ENCODE results near the gene ZNF417.

Gene ZNF417

GRCh38 chr19:57941593-57941992 is 25.2 kb upstream of the ZNF417 start (continued):
- TF ChIP-seq, protein P1, sequence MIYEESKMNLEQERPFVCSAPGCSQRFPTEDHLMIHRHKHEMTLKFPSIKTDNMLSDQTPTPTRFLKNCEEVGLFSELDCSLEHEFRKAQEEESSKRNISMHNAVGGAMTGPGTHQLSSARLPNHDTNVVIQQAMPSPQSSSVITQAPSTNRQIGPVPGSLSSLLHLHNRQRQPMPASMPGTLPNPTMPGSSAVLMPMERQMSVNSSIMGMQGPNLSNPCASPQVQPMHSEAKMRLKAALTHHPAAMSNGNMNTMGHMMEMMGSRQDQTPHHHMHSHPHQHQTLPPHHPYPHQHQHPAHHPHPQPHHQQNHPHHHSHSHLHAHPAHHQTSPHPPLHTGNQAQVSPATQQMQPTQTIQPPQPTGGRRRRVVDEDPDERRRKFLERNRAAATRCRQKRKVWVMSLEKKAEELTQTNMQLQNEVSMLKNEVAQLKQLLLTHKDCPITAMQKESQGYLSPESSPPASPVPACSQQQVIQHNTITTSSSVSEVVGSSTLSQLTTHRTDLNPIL (CRISPR knock-in tag; IDR thresholded peaks at IDR 0.05; ENCODE audit: low read depth) = no peak

- ATAC-seq = no peak
- no peak for TF ChIP-seq ZFP3 (CRISPR knock-in tag; IDR thresholded peaks at IDR 0.05)
- no peak for TF ChIP-seq ZNF565 (CRISPR knock-in tag; conservative IDR thresholded peaks at IDR 0.05; ENCODE audit: low read depth)
- TF ChIP-seq GLIS3 (CRISPR knock-in tag; IDR thresholded peaks at IDR 0.05) = no peak
- no peak for TF ChIP-seq OSR1 (CRISPR knock-in tag; IDR thresholded peaks at IDR 0.05)
- no peak for TF ChIP-seq ISL1 (CRISPR knock-in tag; IDR thresholded peaks at IDR 0.05)
- TF ChIP-seq, protein P1 (CRISPR knock-in tag; IDR thresholded peaks at IDR 0.05; ENCODE audit: low read depth) = no peak
These were observed 19.3 kb upstream of the ZNF417 start for GRCh38 chr19:57935731-57936130.

- ATAC-seq = no peak
- no peak for TF ChIP-seq ZC3H10 (CRISPR knock-in tag; IDR thresholded peaks at IDR 0.05)
- TF ChIP-seq BACH2 (CRISPR knock-in tag; IDR thresholded peaks at IDR 0.05; ENCODE audit: borderline replicate concordance) = no peak
- TF ChIP-seq ZNF565 (CRISPR knock-in tag; conservative IDR thresholded peaks at IDR 0.05; ENCODE audit: low read depth) = no peak
- TF ChIP-seq ZNF8 (CRISPR knock-in tag; IDR thresholded peaks at IDR 0.05) = no peak
- no peak for TF ChIP-seq TOX (CRISPR knock-in tag; IDR thresholded peaks at IDR 0.05; ENCODE audit: borderline replicate concordance)
- no peak for TF ChIP-seq CSRNP3 (CRISPR knock-in tag; IDR thresholded peaks at IDR 0.05)
- TF ChIP-seq, protein P2, sequence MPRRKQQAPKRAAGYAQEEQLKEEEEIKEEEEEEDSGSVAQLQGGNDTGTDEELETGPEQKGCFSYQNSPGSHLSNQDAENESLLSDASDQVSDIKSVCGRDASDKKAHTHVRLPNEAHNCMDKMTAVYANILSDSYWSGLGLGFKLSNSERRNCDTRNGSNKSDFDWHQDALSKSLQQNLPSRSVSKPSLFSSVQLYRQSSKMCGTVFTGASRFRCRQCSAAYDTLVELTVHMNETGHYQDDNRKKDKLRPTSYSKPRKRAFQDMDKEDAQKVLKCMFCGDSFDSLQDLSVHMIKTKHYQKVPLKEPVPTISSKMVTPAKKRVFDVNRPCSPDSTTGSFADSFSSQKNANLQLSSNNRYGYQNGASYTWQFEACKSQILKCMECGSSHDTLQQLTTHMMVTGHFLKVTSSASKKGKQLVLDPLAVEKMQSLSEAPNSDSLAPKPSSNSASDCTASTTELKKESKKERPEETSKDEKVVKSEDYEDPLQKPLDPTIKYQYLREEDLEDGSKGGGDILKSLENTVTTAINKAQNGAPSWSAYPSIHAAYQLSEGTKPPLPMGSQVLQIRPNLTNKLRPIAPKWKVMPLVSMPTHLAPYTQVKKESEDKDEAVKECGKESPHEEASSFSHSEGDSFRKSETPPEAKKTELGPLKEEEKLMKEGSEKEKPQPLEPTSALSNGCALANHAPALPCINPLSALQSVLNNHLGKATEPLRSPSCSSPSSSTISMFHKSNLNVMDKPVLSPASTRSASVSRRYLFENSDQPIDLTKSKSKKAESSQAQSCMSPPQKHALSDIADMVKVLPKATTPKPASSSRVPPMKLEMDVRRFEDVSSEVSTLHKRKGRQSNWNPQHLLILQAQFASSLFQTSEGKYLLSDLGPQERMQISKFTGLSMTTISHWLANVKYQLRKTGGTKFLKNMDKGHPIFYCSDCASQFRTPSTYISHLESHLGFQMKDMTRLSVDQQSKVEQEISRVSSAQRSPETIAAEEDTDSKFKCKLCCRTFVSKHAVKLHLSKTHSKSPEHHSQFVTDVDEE (CRISPR knock-in tag; IDR thresholded peaks at IDR 0.05) = no peak
- no peak for TF ChIP-seq CSDC2 (CRISPR knock-in tag; IDR thresholded peaks at IDR 0.05)
- TF ChIP-seq, protein P1 (CRISPR knock-in tag; IDR thresholded peaks at IDR 0.05; ENCODE audit: low read depth) = no peak
- TF ChIP-seq ARNTL (CRISPR knock-in tag; IDR thresholded peaks at IDR 0.05; ENCODE audit: borderline replicate concordance, low read depth) = no peak
- no peak for TF ChIP-seq RARB (CRISPR knock-in tag; IDR thresholded peaks at IDR 0.05)
- TF ChIP-seq PPARA (CRISPR knock-in tag; IDR thresholded peaks at IDR 0.05; ENCODE audit: borderline replicate concordance) = no peak
- no peak for TF ChIP-seq PATZ1 (CRISPR knock-in tag; IDR thresholded peaks at IDR 0.05; ENCODE audit: borderline replicate concordance)
- TF ChIP-seq GLIS3 (CRISPR knock-in tag; IDR thresholded peaks at IDR 0.05) = no peak
- TF ChIP-seq TCF4 (CRISPR knock-in tag; IDR thresholded peaks at IDR 0.05; ENCODE audit: borderline replicate concordance) = no peak
- no peak for TF ChIP-seq ISL1 (CRISPR knock-in tag; IDR thresholded peaks at IDR 0.05)
- TF ChIP-seq, protein P3, sequence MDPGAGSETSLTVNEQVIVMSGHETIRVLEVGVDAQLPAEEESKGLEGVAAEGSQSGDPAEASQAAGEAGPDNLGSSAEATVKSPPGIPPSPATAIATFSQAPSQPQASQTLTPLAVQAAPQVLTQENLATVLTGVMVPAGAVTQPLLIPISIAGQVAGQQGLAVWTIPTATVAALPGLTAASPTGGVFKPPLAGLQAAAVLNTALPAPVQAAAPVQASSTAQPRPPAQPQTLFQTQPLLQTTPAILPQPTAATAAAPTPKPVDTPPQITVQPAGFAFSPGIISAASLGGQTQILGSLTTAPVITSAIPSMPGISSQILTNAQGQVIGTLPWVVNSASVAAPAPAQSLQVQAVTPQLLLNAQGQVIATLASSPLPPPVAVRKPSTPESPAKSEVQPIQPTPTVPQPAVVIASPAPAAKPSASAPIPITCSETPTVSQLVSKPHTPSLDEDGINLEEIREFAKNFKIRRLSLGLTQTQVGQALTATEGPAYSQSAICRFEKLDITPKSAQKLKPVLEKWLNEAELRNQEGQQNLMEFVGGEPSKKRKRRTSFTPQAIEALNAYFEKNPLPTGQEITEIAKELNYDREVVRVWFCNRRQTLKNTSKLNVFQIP (CRISPR knock-in tag; IDR thresholded peaks at IDR 0.05; ENCODE audit: borderline replicate concordance, low read depth) = no peak
- no peak for TF ChIP-seq SNAI2 (CRISPR knock-in tag; IDR thresholded peaks at IDR 0.05)
These were observed 18.7 kb upstream of the ZNF417 start, which contains the start of gene ZNF418 for GRCh38 chr19:57934820-57935665. Gene ZNF418, minus strand, starts transcription at chr19:57935402. Its CDS starts 1,580 bp downstream, at chr19:57933822.
